K562 (cell line): Measurements from ENCODE around the gene COL5A1. TPM values are rescaled to one million over a fixed set of nuclear protein-coding genes. Genes with fewer than 3 reads are reported as not detected.

ENCODE experiments used
- ATAC-seq: fragments of 200-7000 bp; cut with Tn5 transposase; 3 replicates; pipeline ENCODE4 v1.9.1; 2020; ENCODE audit warnings: moderate library complexity
- BruUV-seq: library from RNA; stranded (reverse); fragments of 400-500 nt; replicated peaks from 2 replicates; lab custom pipeline; 2021; lab: Mats Ljungman, UMichigan
- CTCF ChIA-PET: fragments of 300-600 bp; formaldehyde crosslinking; extraction: SDS; loops from one replicate; lab custom pipeline; 2021; ENCODE audit warnings: low intra/inter-chr PET ratio; lab: Yijun Ruan, JAX
- POLR2A ChIA-PET: fragments of 300-600, 350-650 bp; sonication (Branson Sonifier 250); formaldehyde crosslinking; extraction: SDS; loops from one replicate; lab custom pipeline; 2021; ENCODE audit warnings: antibody characterized with exemption, inconsistent platforms; lab: Yijun Ruan, JAX
- DNase-seq, 4 experiments: peaks; one replicate each; pipeline versions ENCODE4 v3.0.0 to v3.0.0-alpha.2; 2011 to 2018; ENCODE audit warnings: low spot score in 3 of 4, mixed read lengths in 3 of 4; ENCODE audit errors: extremely low read depth in 1 of 4
- FAIRE-seq: peaks from 2 replicates; lab custom pipeline; 2011; peaks lifted over from hg19 to GRCh38; lab: Jason Lieb, UNC
- H2AFZ ChIP-seq: 2 replicates; pipeline ENCODE4 v1.6.0; 2011; ENCODE audit warnings: low read depth, low read length, control low read depth, inconsistent platforms
- H3K27ac ChIP-seq: fragments of 200-600 bp; 3 replicates; pipeline ENCODE4 v1.8.0; 2011; ENCODE audit warnings: low read depth, mild to moderate bottlenecking, control low read depth, inconsistent platforms, low read length, moderate library complexity, mixed read lengths; ENCODE audit errors: extremely low read depth
- H3K27me3 ChIP-seq, 2 experiments: fragments of 300-600 bp in 1 of 2; 2 replicates in 1 of 2; 3 replicates in 1 of 2; pipeline versions ENCODE4 v1.6.0 to v1.8.0; 2011; ENCODE audit warnings: inconsistent platforms in 2 of 2, low read length in 2 of 2, mild to moderate bottlenecking in 1 of 2, mixed read lengths in 1 of 2, moderate library complexity in 1 of 2; ENCODE audit not compliant: control insufficient read depth in 2 of 2, insufficient read depth in 2 of 2
- H3K36me3 ChIP-seq: fragments of 300-600 bp; 3 replicates; pipeline ENCODE4 v1.8.0; 2011; ENCODE audit warnings: mild to moderate bottlenecking, low read length, inconsistent platforms; ENCODE audit not compliant: control insufficient read depth, insufficient read depth
- H3K4me1 ChIP-seq, 2 experiments: fragments of 200-600 bp in 1 of 2; replicated peaks in 1 of 2; 2 replicates in 1 of 2; 3 replicates in 1 of 2; pipeline versions ENCODE4 v1.5.1 to v1.8.0; 2011; ENCODE audit warnings: inconsistent platforms in 2 of 2, low read length in 2 of 2, mild to moderate bottlenecking in 1 of 2, mixed read lengths in 1 of 2, moderate library complexity in 1 of 2; ENCODE audit not compliant: control insufficient read depth in 2 of 2, insufficient read depth in 2 of 2
- H3K4me2 ChIP-seq: 2 replicates; pipeline ENCODE4 v1.6.1; 2011; ENCODE audit warnings: low read length, control low read depth, inconsistent platforms, mixed read lengths; ENCODE audit not compliant: insufficient read depth
- H3K4me3 ChIP-seq: fragments of 200-600 bp; sonication (generic), shearing (Covaris generic); 2 replicates; pipeline ENCODE4 v1.5.1; 2016; ENCODE audit warnings: control low read depth, inconsistent platforms
- H3K79me2 ChIP-seq: fragments of 200-600 bp; 3 replicates; pipeline ENCODE4 v1.8.0; 2011; ENCODE audit warnings: low read length, inconsistent platforms; ENCODE audit not compliant: control insufficient read depth, insufficient read depth
- H3K9ac ChIP-seq, 2 experiments: 2 replicates each; pipeline versions ENCODE4 v1.6.0 to v1.6.1; 2011; ENCODE audit warnings: low read depth in 2 of 2, low read length in 2 of 2, control low read depth in 1 of 2, inconsistent platforms in 1 of 2, mild to moderate bottlenecking in 1 of 2, mixed read lengths in 1 of 2; ENCODE audit not compliant: insufficient read depth in 1 of 2
- H3K9me1 ChIP-seq: one replicate; pipeline ENCODE4 v1.6.0; 2011; ENCODE audit warnings: inconsistent platforms, mild to moderate bottlenecking, low read length, moderate library complexity; ENCODE audit not compliant: control insufficient read depth, insufficient read depth
- H3K9me3 ChIP-seq: replicated peaks from 2 replicates; pipeline ENCODE4 v1.5.1; 2011; ENCODE audit warnings: low read depth, low read length, inconsistent platforms; ENCODE audit not compliant: control insufficient read depth, insufficient read depth
- H4K20me1 ChIP-seq: replicated peaks from 2 replicates; pipeline ENCODE4 v1.6.1; 2011; ENCODE audit warnings: low read length, inconsistent platforms, mixed read lengths; ENCODE audit not compliant: control insufficient read depth, insufficient read depth
- FOXA3 ChIP-seq, 2 experiments: fragments of 450-650 bp in 1 of 2; sonication (generic) in 1 of 2; formaldehyde crosslinking; IDR thresholded peaks in 1 of 2; conservative IDR thresholded peaks in 1 of 2; 2 replicates each; pipeline versions ENCODE4 v1.4.0 to v1.8.0; 2020 to 2022; ENCODE audit warnings: mild to moderate bottlenecking in 2 of 2, missing genetic modification reagents in 1 of 2
- ILF3 ChIP-seq: fragments of 450-650 bp; IDR thresholded peaks from 2 replicates; pipeline ENCODE4 v1.6.1; 2018; ENCODE audit warnings: antibody characterized with exemption, mild to moderate bottlenecking, moderate library complexity, borderline replicate concordance
- MBD2 ChIP-seq: sonication (generic); IDR thresholded peaks from 2 replicates; pipeline ENCODE4 v1.6.1; 2016; ENCODE audit warnings: low read depth, borderline replicate concordance
- NFRKB ChIP-seq: fragments of 450-650 bp; IDR thresholded peaks from 2 replicates; pipeline ENCODE4 v1.6.1; 2016; ENCODE audit warnings: low read depth
- RBBP5 ChIP-seq: fragments of 200-600 bp; sonication (generic); IDR thresholded peaks from 2 replicates; pipeline ENCODE4 v1.6.1; 2012; ENCODE audit warnings: borderline replicate concordance, mild to moderate bottlenecking, low read length, control low read depth, inconsistent platforms; ENCODE audit not compliant: insufficient read depth, poor library complexity, severe bottlenecking
- ZHX1 ChIP-seq: fragments of 150-350 bp; conservative IDR thresholded peaks from 2 replicates; pipeline ENCODE4 v1.6.1; 2014; ENCODE audit warnings: low read length
- WGBS: fragments of 100-300 bp; shearing (Covaris generic); methylation state at CpG from one replicate; pipeline ENCODE4 v1.1.6; 2016; ENCODE audit warnings: low coverage, mixed read lengths; ENCODE audit not compliant: insufficient coverage; ENCODE audit errors: missing lambda C conversion rate; 5-methylcytosine and 5-hydroxymethylcytosine counted together
- in situ Hi-C: fragments of 300-500 bp; cut with MboI; formaldehyde crosslinking; loops from 4 replicates; pipeline ENCODE4 v1.15.0; 2018; ENCODE audit warnings: inconsistent platforms, mixed read lengths
- intact Hi-C: fragments of 100-400 bp; cut with micrococcal nuclease; formaldehyde crosslinking; loops from 2 replicates; pipeline ENCODE4 v1.14.2; 2022
- polyA plus RNA-seq, 8 experiments: library from polyadenylated mRNA; depleted of rRNA in 4 of 8; stranded (reverse) in 5 of 8; unstranded in 3 of 8; fragments of >200 nt; fragmentation: Nextera tagmentation in 2 of 8; fragmentation: Illumina TruSeq in 1 of 8; extraction: Ambion mirVana in 2 of 8; extraction: Trizol in 1 of 8; gene quantifications; 2 replicates each; pipeline versions ENCODE4 v1.2.1 to v1.2.3, GENCODE V29; 2011 to 2014; ENCODE audit warnings: inconsistent platforms in 1 of 8, missing spikeins in 1 of 8
- total RNA-seq, 7 experiments: library from RNA; depleted of rRNA in 6 of 7; stranded (reverse); fragments of >200 nt in 6 of 7; fragmentation: Illumina TruSeq in 2 of 7; extraction: Trizol in 2 of 7; gene quantifications; 2 replicates each; pipeline versions ENCODE4 v1.2.1 to v1.2.3, GENCODE V29; 2011 to 2021; ENCODE audit warnings: low replicate concordance in 1 of 7

Gene COL5A1
- total and polyA plus RNA-seq, 9 of the 15 experiments (the other 6 are each of a cell fraction or from before 2014, with no cell fraction given) = under 0.01 to 0.13 (median 0.04) TPM; not detected in 6

- in situ Hi-C loops = no loop called here
- Histone ChIP-seq H3K79me2 (no peaks in the 10 kb centered on the region), H2AFZ (no peak overlapping the region), H3K27ac (no peak overlapping the region), H3K9ac (no peak overlapping the region), H3K4me3 (no peak overlapping the region), H3K9me1 (no peaks in the 10 kb centered on the region), H3K4me1 (no peaks in the 10 kb centered on the region), H3K4me2 (no peak overlapping the region), H3K27me3 (peaks cover 0 to 33% of the 10 kb centered on the region in 2 experiments; a peak in 2 of 5 replicates), H3K36me3 (no peaks in the 10 kb centered on the region), H4K20me1 (peaks cover 5% of the 10 kb centered on the region; the same call in 1 of the 2 replicates), H3K9me3 (no peaks in the 10 kb centered on the region)
- BruUV-seq = no TSS peak
- CTCF ChIA-PET = no interaction called here
- TF ChIP-seq ZHX1 (no peak), RBBP5 (no peak), ILF3 (no peak), FOXA3 (CRISPR knock-in tag; conservative IDR thresholded peaks at IDR 0.05 in 1 of 2, IDR thresholded peaks at IDR 0.05 in 1 of 2) (no peak), NFRKB (no peak), MBD2 (no peak)
- intact Hi-C loops = no loop called here
- ATAC-seq = no peak
- DNase-seq = no peak
- no peak for FAIRE-seq
- POLR2A ChIA-PET = interaction anchor here (1.5 kb wide), 1 partner anchor 11 kb away, joined by 4 read pairs; no protein-coding TSS in a partner anchor
- WGBS = 4% methylated on average over 8 of the region's 8 CpGs
These were observed 36.6 kb downstream of the COL5A1 start for GRCh38 chr9:134678206-134678605.
